RWPE2 (cell line): ENCODE results near the gene TIMM17A.

Source experiments
- ATAC-seq: fragments of 200-7000 bp; cut with Tn5 transposase; 3 replicates; pipeline ENCODE4 v1.9.1; 2021; ENCODE audit warnings: low read depth
- DNase-seq: peaks from one replicate; pipeline ENCODE4 v3.0.0-alpha.2; 2020; ENCODE audit warnings: low spot score
- H3K27ac ChIP-seq: fragments of 450-650 bp; 2 replicates; pipeline ENCODE4 v1.5.1; 2017; ENCODE audit warnings: mild to moderate bottlenecking; ENCODE audit not compliant: poor library complexity, severe bottlenecking
- H3K27me3 ChIP-seq: fragments of 250-450 bp; sonication (Bioruptor Pico); 2 replicates; pipeline ENCODE4 v1.5.1; 2021; ENCODE audit warnings: mild to moderate bottlenecking, moderate library complexity; ENCODE audit not compliant: insufficient read depth, poor library complexity, severe bottlenecking
- H3K36me3 ChIP-seq: fragments of 250-450 bp; sonication (Bioruptor Pico); 2 replicates; pipeline ENCODE4 v1.5.1; 2020; ENCODE audit warnings: low read depth, mild to moderate bottlenecking, moderate library complexity
- H3K4me1 ChIP-seq: fragments of 250-450 bp; sonication (Bioruptor Pico); 2 replicates; pipeline ENCODE4 v1.5.1; 2021; ENCODE audit warnings: mild to moderate bottlenecking, moderate library complexity; ENCODE audit not compliant: insufficient read depth, poor library complexity, severe bottlenecking
- H3K4me3 ChIP-seq: fragments of 250-450 bp; sonication (Bioruptor Pico); 2 replicates; pipeline ENCODE4 v1.5.1; 2021; ENCODE audit warnings: mild to moderate bottlenecking, moderate library complexity; ENCODE audit not compliant: severe bottlenecking
- H3K9me3 ChIP-seq: fragments of 250-450 bp; sonication (Bioruptor Pico); 2 replicates; pipeline ENCODE4 v1.5.1; 2021; ENCODE audit warnings: mild to moderate bottlenecking, moderate library complexity; ENCODE audit not compliant: severe bottlenecking
- CTCF ChIP-seq: fragments of 450-650 bp; IDR thresholded peaks from one replicate; pipeline ENCODE4 v1.5.1; 2017; ENCODE audit warnings: mild to moderate bottlenecking, moderate library complexity; ENCODE audit not compliant: poor library complexity, severe bottlenecking

The TIMM17A gene

GRCh38 chr1:201999625-202000238 is 44.4 kb downstream of the TIMM17A start:
- Histone ChIP-seq H3K27ac (no peak overlapping the region), H3K27me3 (no peaks in the 10 kb centered on the region), H3K36me3 (peaks cover 90% of the 10 kb centered on the region), H3K9me3 (no peaks in the 10 kb centered on the region), H3K4me3 (no peak overlapping the region), H3K4me1 (no peaks in the 10 kb centered on the region)
- peak; percentile 79 for TF ChIP-seq CTCF
- ATAC-seq (peak; percentile 66), DNase-seq (no peak)

GRCh38 chr1:202002507-202002906 is 47.2 kb downstream of the TIMM17A start:
- Histone ChIP-seq H3K9me3 (no peaks in the 10 kb centered on the region), H3K4me1 (peaks cover 7% of the 10 kb centered on the region), H3K4me3 (no peak overlapping the region), H3K36me3 (peaks cover 80% of the 10 kb centered on the region), H3K27me3 (no peaks in the 10 kb centered on the region), H3K27ac (no peak overlapping the region)
- no peak for ATAC-seq
- DNase-seq, result no peak
- TF ChIP-seq CTCF, result no peak

GRCh38 chr1:202004711-202005110 is 49.4 kb downstream of the TIMM17A start:
- TF ChIP-seq CTCF, result no peak
- peaks cover 25% of the 10 kb centered on the region for H3K4me1 ChIP-seq
- no peak overlapping the region for H3K27ac ChIP-seq
- no peak for ATAC-seq
- DNase-seq, result no peak
- H3K4me3 ChIP-seq, result no peak overlapping the region
- H3K36me3 ChIP-seq, result peaks cover 61% of the 10 kb centered on the region
- no peaks in the 10 kb centered on the region for H3K27me3 ChIP-seq
- H3K9me3 ChIP-seq, result no peaks in the 10 kb centered on the region

GRCh38 chr1:202005958-202006357 is 50.7 kb downstream of the TIMM17A start:
- ATAC-seq (no peak), DNase-seq (no peak)
- H3K36me3 ChIP-seq, result peaks cover 48% of the 10 kb centered on the region
- H3K9me3 ChIP-seq, result no peaks in the 10 kb centered on the region
- peaks cover 37% of the 10 kb centered on the region for H3K4me1 ChIP-seq
- no peaks in the 10 kb centered on the region for H3K27me3 ChIP-seq
- peak; percentile 57 for TF ChIP-seq CTCF
- peak overlapping the region; percentile 68 for H3K27ac ChIP-seq
- no peak overlapping the region for H3K4me3 ChIP-seq

GRCh38 chr1:202007304-202007703 is 52.0 kb downstream of the TIMM17A start:
- peaks cover 40% of the 10 kb centered on the region for H3K36me3 ChIP-seq
- no peak for TF ChIP-seq CTCF

More at GRCh38 chr1:202007304-202007703, 52.0 kb downstream of the TIMM17A start:
- Histone ChIP-seq H3K27ac (peak overlapping the region; percentile 68), H3K4me1 (peaks cover 37% of the 10 kb centered on the region), H3K27me3 (no peaks in the 10 kb centered on the region), H3K4me3 (no peak overlapping the region), H3K9me3 (no peaks in the 10 kb centered on the region)
- ATAC-seq (no peak), DNase-seq (no peak)
